Measurements from ENCODE around the gene ENO2.

- TF ChIP-seq CTCF (IDR thresholded peaks at IDR 0.05) (no peak), POLR2A (IDR thresholded peaks at IDR 0.05) (no peak)
Measured at GRCh38 chr12:6967651-6968100, 53.3 kb downstream of the ENO2 start.
